SK-N-MC (cell line): ENCODE data around the gene IFNA21.

Experiments used
- EZH2 ChIP-seq: fragments of 200-600 bp; sonication (generic); IDR thresholded peaks from one replicate; pipeline ENCODE4 v1.6.1; 2017; ENCODE audit warnings: antibody characterized with exemption
- FOXP2 ChIP-seq: optimal IDR thresholded peaks from 2 replicates; pipeline ENCODE3; 2011; ENCODE audit warnings: mild to moderate bottlenecking, moderate library complexity; ENCODE audit not compliant: insufficient read depth; ENCODE audit errors: extremely low read length, control extremely low read depth
- POLR2AphosphoS5 ChIP-seq: IDR thresholded peaks from 2 replicates; pipeline ENCODE4 v1.6.1; 2012; ENCODE audit warnings: mild to moderate bottlenecking, low read depth, low read length, borderline replicate concordance

DNA sequence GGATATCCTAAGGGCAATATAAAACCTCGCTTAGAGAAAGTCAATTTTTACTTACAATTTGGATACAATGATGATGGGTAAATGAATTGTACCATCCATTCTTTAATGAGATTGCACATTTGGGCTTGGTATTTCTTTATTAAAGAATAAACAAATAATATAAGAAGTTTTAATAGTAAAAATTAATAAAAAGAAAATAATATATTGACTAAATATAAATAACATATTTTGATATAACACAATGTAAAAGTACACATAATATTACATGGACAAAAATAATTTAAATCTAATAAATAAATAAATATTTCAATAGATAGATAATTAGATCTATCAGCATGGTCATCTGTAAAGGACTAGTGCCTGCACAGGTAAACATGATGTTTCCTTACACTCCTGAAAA, 944 bp downstream of the IFNA21 start:
- TF ChIP-seq POLR2AphosphoS5 (no peak), EZH2 (no peak), FOXP2 (no peak)
